ENCODE measurements around the gene ADAMTS16.

The ADAMTS16 gene, protein sequence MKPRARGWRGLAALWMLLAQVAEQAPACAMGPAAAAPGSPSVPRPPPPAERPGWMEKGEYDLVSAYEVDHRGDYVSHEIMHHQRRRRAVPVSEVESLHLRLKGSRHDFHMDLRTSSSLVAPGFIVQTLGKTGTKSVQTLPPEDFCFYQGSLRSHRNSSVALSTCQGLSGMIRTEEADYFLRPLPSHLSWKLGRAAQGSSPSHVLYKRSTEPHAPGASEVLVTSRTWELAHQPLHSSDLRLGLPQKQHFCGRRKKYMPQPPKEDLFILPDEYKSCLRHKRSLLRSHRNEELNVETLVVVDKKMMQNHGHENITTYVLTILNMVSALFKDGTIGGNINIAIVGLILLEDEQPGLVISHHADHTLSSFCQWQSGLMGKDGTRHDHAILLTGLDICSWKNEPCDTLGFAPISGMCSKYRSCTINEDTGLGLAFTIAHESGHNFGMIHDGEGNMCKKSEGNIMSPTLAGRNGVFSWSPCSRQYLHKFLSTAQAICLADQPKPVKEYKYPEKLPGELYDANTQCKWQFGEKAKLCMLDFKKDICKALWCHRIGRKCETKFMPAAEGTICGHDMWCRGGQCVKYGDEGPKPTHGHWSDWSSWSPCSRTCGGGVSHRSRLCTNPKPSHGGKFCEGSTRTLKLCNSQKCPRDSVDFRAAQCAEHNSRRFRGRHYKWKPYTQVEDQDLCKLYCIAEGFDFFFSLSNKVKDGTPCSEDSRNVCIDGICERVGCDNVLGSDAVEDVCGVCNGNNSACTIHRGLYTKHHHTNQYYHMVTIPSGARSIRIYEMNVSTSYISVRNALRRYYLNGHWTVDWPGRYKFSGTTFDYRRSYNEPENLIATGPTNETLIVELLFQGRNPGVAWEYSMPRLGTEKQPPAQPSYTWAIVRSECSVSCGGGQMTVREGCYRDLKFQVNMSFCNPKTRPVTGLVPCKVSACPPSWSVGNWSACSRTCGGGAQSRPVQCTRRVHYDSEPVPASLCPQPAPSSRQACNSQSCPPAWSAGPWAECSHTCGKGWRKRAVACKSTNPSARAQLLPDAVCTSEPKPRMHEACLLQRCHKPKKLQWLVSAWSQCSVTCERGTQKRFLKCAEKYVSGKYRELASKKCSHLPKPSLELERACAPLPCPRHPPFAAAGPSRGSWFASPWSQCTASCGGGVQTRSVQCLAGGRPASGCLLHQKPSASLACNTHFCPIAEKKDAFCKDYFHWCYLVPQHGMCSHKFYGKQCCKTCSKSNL

DNA sequence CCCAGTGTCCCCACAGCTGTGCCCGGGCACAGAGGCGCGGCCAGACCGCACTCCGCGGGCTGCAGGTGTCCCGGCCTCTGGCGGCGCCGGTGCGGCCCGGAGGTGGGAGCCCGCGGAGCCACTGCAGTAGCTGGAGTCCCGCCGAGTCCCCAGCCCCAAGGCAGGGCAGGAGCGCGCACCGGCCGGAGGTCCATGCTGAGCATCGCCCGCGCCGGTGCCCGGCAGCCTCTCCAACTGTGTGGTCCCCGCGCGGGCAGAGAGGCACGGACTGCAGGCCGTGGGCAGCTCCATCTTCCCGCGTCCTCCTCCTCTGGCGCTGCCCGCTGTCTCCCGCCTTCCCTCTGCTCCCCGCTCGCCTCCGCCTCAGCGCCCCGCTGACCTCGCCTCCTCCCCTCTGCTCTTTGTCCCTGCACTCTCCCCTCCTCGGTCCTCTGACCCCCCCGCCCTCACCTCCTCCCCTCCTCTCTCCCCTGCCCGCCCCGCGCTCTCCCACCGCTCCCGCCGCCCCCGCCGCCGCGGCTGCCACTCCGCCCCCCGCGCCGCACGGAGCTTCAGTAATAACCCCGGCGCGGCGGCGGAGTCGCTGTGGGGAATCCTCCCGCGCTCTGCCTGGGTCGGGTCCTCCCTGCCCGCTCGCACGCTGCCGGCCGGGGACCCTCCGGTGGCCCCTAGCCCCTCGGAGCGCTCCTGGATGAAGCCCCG, at the start of gene ADAMTS16:
Gene ADAMTS16 (plus strand): TSS at position 554 of the 702 bp plus-strand sequence. CDS start 138 bp downstream, at position 692.
- Mint-ChIP-seq H3K4me1 (ENCODE audit: low read depth) (peaks cover 11% of the 10 kb centered on the region), H3K4me3 (peak within 1 kb of the TSS; percentile 56), H3K27me3 (peaks cover 25% of the 10 kb centered on the region), H3K27ac (no peak within 1 kb of the TSS), H3K9me3 (ENCODE audit: low read depth) (no peaks in the 10 kb centered on the region), H3K36me3 (no peaks in the 10 kb centered on the region)

DNA sequence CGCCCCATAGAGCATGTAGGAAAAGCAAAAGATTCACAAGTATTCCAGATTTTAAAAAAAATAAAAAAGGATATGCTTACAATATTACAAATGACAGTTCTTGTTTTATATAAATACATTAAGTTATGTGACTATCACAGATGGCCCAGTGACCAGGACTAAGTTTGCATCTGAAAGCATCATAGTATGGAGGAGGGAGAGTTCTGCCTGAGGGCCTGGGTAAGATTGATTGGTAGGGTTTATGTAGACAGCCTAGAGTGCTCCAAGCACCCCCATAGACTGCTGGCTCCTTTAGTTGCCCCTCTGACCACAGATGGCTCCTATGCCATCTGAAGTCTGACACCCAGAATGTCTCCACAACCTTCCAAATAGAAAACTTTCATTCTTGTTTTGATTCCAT, 48.0 kb upstream of the ADAMTS16 start:
- Mint-ChIP-seq H3K4me3 (no peak overlapping the region), H3K27me3 (no peaks in the 10 kb centered on the region), H3K27ac (no peak overlapping the region), H3K4me1 (ENCODE audit: low read depth) (no peaks in the 10 kb centered on the region), H3K36me3 (no peaks in the 10 kb centered on the region), H3K9me3 (ENCODE audit: low read depth) (no peaks in the 10 kb centered on the region)

DNA sequence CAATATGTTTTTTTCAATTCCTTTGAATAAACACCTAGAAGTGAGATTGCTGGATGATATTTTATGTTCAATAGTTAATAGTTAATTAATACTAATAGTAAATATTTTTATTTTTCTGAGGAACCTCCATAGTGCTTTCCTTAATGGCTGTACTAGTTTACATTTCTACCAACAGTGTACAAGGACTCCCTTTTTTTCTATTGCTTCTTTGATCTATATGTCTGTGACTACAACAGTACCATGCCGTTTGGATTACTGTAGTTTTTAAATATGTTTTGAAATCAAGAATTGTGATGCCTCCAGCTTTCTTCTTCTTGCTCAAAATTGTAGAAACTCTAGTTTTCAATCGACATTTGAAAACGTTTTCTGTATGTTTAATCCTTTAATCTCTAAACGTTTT, 39.5 kb upstream of the ADAMTS16 start:
- Mint-ChIP-seq H3K27me3 (peaks cover 2% of the 10 kb centered on the region), H3K27ac (no peak overlapping the region), H3K9me3 (ENCODE audit: low read depth) (peaks cover 11% of the 10 kb centered on the region), H3K4me3 (no peak overlapping the region), H3K36me3 (no peaks in the 10 kb centered on the region), H3K4me1 (ENCODE audit: low read depth) (no peaks in the 10 kb centered on the region)

DNA sequence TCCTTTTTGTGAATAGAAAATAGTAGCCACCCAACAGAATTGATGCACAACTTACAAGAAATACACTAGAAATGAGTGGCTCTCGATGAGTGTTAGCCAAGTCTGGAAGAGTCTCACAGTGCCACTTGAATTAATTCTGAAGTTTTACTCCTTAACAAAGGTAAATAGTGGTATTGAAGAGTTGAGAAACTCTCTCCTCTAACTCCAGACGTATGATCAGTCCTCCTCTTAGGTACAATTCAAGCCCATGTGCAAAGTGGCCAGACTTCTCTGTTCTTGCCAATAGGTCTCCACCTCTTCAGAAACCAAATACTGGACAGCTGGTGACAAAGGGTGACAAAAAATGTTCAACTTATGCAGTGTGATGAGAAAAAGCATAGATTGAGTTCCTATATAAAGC, 38.5 kb upstream of the ADAMTS16 start:
- Mint-ChIP-seq H3K4me3 (no peak overlapping the region), H3K9me3 (ENCODE audit: low read depth) (peaks cover 11% of the 10 kb centered on the region), H3K4me1 (ENCODE audit: low read depth) (no peaks in the 10 kb centered on the region), H3K27me3 (peaks cover 2% of the 10 kb centered on the region), H3K36me3 (no peaks in the 10 kb centered on the region), H3K27ac (no peak overlapping the region)

DNA sequence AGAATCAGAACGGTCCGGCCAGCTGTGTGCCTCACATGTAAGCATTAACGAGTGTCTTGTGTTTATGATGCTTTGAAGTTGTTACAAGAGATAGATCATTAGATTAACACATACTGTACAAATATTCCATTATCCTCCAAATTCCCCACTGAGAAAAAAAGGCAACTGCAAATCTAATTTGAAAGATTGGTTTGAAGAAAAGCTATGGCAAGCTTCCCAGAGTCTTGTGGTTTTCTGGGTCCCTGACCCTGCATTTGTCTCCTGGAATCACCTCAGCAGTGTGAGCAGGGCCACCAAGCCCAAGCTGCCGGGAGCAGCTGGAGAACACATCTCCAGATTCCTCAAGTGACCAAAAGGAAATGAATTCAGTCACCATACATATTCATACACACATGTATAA, 36.9 kb upstream of the ADAMTS16 start:
- Mint-ChIP-seq H3K9me3 (ENCODE audit: low read depth) (peaks cover 11% of the 10 kb centered on the region), H3K36me3 (no peaks in the 10 kb centered on the region), H3K4me3 (no peak overlapping the region), H3K27ac (no peak overlapping the region), H3K27me3 (peaks cover 2% of the 10 kb centered on the region), H3K4me1 (ENCODE audit: low read depth) (no peaks in the 10 kb centered on the region)

DNA sequence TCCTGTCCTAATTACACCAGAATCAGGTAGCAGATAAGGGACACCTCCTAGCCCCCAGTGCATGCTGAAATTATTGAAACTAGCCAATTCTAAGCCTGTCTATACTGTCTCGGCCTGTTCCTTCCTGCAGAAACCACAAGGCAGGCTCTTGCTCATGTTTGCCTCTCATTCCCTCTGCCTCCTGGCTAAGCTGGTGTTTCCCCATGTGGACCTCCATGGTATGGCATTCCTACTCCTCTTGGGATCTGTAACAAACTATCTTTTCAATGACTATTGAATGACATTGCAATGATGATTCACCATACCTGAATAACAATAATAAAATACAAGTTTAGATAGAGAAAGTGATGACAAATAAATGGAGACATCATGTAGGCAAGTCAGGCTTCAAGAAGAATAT, 35.6 kb upstream of the ADAMTS16 start:
- no peaks in the 10 kb centered on the region for H3K36me3 Mint-ChIP-seq
- no peak overlapping the region for H3K4me3 Mint-ChIP-seq
- peaks cover 2% of the 10 kb centered on the region for H3K27me3 Mint-ChIP-seq
- no peak overlapping the region for H3K27ac Mint-ChIP-seq
- H3K4me1 Mint-ChIP-seq (ENCODE audit: low read depth), result no peaks in the 10 kb centered on the region
- H3K9me3 Mint-ChIP-seq (ENCODE audit: low read depth), result peaks cover 5% of the 10 kb centered on the region

DNA sequence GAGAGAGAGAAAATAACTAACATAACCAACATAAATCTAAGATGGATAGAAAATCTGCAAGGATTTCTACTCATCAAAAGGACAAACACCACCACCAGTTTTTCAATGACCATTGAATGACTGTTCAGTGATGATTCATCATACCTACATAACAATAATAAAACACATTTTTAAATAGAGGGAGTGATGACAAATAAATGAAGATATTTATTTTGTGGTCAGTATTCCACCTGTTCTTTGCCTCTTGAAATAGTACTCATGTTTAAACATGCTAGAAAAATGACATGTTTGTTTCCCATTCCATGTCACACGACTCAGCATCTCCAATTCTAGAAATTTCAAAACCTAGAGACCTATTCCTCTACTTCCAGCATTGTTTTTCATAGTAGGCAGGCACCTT, 34.6 kb upstream of the ADAMTS16 start:
- Mint-ChIP-seq H3K27ac (no peak overlapping the region), H3K36me3 (no peaks in the 10 kb centered on the region), H3K4me3 (no peak overlapping the region), H3K4me1 (ENCODE audit: low read depth) (no peaks in the 10 kb centered on the region), H3K9me3 (ENCODE audit: low read depth) (peaks cover 5% of the 10 kb centered on the region), H3K27me3 (peaks cover 2% of the 10 kb centered on the region)

DNA sequence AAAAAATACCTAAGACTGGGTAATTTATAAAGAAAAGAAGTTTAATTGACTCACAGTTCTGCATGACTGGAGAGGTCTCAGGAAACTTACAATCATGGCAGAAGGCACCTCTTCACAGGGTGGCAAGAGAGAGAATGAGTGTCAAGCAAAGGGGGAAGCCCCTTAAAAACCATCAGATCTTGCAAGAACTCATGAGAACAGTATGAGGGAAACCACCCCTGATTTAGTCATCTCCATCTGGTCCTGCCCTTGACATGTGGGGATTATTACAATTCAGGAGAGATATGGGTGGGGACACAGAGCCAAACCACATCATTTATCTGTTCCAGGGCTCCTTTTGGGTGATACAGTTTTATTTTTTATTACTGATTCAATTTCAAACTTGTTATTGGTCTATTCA, 23.2 kb upstream of the ADAMTS16 start:
- peaks cover 1% of the 10 kb centered on the region for H3K27me3 Mint-ChIP-seq
- no peaks in the 10 kb centered on the region for H3K36me3 Mint-ChIP-seq
- no peak overlapping the region for H3K27ac Mint-ChIP-seq
- peaks cover 12% of the 10 kb centered on the region for H3K9me3 Mint-ChIP-seq (ENCODE audit: low read depth)
- no peaks in the 10 kb centered on the region for H3K4me1 Mint-ChIP-seq (ENCODE audit: low read depth)
- H3K4me3 Mint-ChIP-seq, result no peak overlapping the region

DNA sequence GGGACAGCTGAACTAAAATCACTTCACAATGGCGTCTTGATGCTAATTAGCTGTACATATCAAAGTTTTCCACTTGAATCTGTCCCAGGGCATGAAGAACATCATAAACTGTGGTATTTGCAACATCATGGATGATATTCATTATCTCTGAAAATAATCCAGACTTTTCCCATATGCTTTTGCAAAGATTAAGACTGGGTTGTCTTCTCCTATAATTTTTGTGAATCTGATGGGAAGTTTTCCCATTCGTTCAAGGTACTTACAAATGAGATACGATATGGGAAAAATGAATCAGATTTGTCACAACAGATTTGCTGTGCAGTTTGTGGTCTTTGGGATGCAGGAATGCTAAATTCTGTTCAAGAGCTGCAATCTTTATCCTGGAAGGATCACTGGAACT, 17.4 kb upstream of the ADAMTS16 start:
- Mint-ChIP-seq H3K9me3 (ENCODE audit: low read depth) (peaks cover 12% of the 10 kb centered on the region), H3K4me3 (no peak overlapping the region), H3K27me3 (peaks cover 9% of the 10 kb centered on the region), H3K36me3 (no peaks in the 10 kb centered on the region), H3K27ac (no peak overlapping the region), H3K4me1 (ENCODE audit: low read depth) (no peaks in the 10 kb centered on the region)

DNA sequence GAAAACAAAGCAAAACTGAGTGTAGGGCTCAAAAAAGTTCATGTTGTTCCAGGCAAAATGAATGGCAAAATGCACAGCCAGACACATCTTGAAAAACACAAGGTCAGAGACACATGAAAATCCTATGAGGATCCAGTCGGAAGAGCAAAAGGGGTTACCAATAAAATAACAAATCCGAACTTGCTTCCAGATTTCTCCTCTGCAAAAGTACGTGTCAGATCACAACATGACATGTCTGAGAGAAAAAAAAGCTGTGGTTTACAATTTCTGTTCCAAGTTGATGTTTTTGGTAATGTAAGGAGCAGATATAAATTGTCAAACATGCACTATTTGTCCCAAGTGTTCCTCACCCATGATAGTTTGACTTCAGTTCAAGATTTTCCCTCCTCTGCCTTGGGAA, 15.9 kb upstream of the ADAMTS16 start:
- Mint-ChIP-seq H3K4me1 (ENCODE audit: low read depth) (no peaks in the 10 kb centered on the region), H3K27me3 (peaks cover 9% of the 10 kb centered on the region), H3K36me3 (no peaks in the 10 kb centered on the region), H3K9me3 (ENCODE audit: low read depth) (peaks cover 3% of the 10 kb centered on the region), H3K4me3 (no peak overlapping the region), H3K27ac (no peak overlapping the region)

DNA sequence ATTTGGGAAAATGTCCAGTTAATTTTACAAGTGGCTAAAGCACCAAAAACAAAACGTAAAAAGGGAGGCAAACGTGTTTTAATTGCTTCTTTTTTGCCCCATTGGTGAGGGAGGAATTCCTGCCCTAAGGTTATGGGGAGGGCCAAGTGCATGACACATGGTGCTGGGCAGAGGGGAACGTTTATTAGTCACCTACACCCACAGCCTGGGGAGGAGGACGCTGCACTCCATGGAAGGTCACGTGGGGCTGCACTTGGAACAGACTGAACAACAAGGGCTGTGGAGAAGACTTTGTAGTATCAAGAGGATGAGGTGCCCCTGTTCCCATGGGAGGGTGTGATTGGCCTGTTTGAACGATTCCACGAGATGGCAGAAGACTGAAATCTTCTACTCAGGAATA, 13.7 kb upstream of the ADAMTS16 start:
- Mint-ChIP-seq H3K27me3 (peaks cover 9% of the 10 kb centered on the region), H3K27ac (no peak overlapping the region), H3K4me3 (no peak overlapping the region), H3K4me1 (ENCODE audit: low read depth) (no peaks in the 10 kb centered on the region), H3K36me3 (no peaks in the 10 kb centered on the region), H3K9me3 (ENCODE audit: low read depth) (no peaks in the 10 kb centered on the region)

DNA sequence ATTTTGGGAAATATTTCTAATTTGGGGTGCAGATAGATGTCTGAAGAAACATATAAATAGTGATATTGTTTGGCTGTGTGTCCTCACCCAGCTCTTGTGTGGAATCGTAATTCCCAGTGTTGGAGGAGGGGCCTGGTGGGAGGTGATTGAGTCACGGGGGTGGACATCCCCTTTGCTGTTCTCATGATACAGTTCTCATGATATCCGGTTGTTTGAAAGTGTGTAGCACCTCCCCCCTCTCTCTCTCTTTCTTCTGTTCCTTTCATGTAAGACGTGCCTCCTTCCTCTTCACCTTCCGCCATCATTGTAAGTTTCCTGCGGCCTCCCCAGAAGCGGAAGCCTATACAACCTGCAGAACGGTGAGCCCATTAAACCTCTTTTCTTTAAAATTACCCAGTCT, 11.4 kb upstream of the ADAMTS16 start:
- H3K27ac Mint-ChIP-seq, result no peak overlapping the region

DNA sequence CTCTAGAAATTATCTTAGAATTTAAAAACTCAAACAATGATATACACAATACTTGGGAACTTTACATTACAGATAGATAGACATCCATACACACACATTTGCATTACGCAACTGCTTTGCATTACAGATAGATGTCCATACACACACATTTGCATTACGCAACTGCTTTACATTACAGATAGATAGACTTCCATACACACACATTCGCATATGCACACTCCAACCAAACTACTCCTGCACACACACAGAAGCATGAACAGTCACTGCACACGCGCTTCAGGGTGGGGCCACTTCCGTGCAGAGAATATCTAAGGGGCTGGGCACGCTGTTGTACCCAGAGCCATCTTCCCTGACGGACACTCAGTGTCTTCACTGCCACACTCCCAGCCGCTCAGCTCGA, 7.9 kb upstream of the ADAMTS16 start:
- Mint-ChIP-seq H3K36me3 (no peaks in the 10 kb centered on the region), H3K27ac (no peak overlapping the region), H3K27me3 (peaks cover 2% of the 10 kb centered on the region), H3K4me3 (no peak overlapping the region), H3K9me3 (ENCODE audit: low read depth) (no peaks in the 10 kb centered on the region), H3K4me1 (ENCODE audit: low read depth) (no peaks in the 10 kb centered on the region)

More for the DNA sequence above, 11.4 kb upstream of the ADAMTS16 start:
- Mint-ChIP-seq H3K4me3 (no peak overlapping the region), H3K9me3 (ENCODE audit: low read depth) (no peaks in the 10 kb centered on the region), H3K27me3 (peaks cover 6% of the 10 kb centered on the region), H3K4me1 (ENCODE audit: low read depth) (no peaks in the 10 kb centered on the region), H3K36me3 (no peaks in the 10 kb centered on the region)

DNA sequence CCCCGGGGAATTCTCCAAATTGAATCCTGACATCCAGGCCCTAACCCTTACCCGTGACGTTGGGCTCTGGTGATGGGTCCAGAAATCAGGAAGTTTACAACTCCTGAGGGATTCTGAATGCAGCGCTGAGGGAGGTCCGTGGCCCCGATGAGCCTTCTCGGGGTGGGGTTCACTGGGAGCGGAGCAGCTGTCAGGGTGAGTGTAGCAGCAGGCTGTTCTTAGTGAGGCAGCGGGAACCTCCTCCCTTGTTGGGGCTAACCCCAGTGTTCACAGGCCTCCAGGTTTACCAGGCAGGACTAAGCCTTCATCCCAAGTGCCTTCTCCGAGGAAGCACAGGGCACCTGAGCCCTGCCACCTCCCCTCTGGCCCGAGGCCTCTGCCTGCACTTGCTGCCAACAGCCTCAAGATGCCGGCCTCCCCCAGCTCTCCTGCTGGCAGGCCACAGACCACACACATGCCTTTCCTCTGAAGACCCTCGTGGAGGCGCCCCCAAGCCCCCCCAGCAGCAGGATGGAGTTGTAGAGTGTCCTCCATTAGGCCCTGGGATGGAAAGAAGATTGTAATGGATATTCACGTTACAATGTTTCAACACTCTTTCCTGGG, 7.3 kb upstream of the ADAMTS16 start:
- H3K27me3 Mint-ChIP-seq, result peaks cover 2% of the 10 kb centered on the region

More for the DNA sequence above, 7.3 kb upstream of the ADAMTS16 start:
- Mint-ChIP-seq H3K4me3 (no peak overlapping the region), H3K4me1 (ENCODE audit: low read depth) (no peaks in the 10 kb centered on the region), H3K9me3 (ENCODE audit: low read depth) (no peaks in the 10 kb centered on the region), H3K36me3 (no peaks in the 10 kb centered on the region), H3K27ac (no peak overlapping the region)
